ENCODE measurements around the gene DAPK3. TPM values are rescaled to one million over a fixed set of nuclear protein-coding genes. Genes with fewer than 3 reads are reported as not detected.

Gene DAPK3
- total RNA-seq, 1 experiment from 2014 or later = 121 TPM

GRCh38 chr19:3931041-3931440, 39.9 kb downstream of the DAPK3 start:
- no peak for TF ChIP-seq CTCF (conservative IDR thresholded peaks at IDR 0.05)
- H3K9ac ChIP-seq (ENCODE audit: extremely low read depth, insufficient read length, low read length) = no peak overlapping the region
- no peaks in the 10 kb centered on the region for H3K9me3 ChIP-seq (ENCODE audit: control insufficient read depth, low read depth, low read length)
- H3K4me2 ChIP-seq (ENCODE audit: insufficient read depth, insufficient read length, low read length) = no peak overlapping the region
- H3K23me2 ChIP-seq (ENCODE audit: insufficient read length, low read depth, low read length, poor library complexity, severe bottlenecking) = peaks cover 7% of the 10 kb centered on the region
- no peaks in the 10 kb centered on the region for H4K20me1 ChIP-seq (ENCODE audit: control insufficient read depth, insufficient read depth, insufficient read length)
- H3K27me3 ChIP-seq (ENCODE audit: insufficient read depth, low read length) = no peaks in the 10 kb centered on the region
- no peak overlapping the region for H3K4ac ChIP-seq (ENCODE audit: low read depth, low read length)
- H3K23ac ChIP-seq (ENCODE audit: insufficient read length, low read depth, low read length) = no peak overlapping the region
- H3K79me1 ChIP-seq (ENCODE audit: insufficient read depth, low read depth, low read length, poor library complexity, severe bottlenecking) = no peaks in the 10 kb centered on the region
- no peak overlapping the region for H2BK20ac ChIP-seq (ENCODE audit: low read depth, low read length, poor library complexity, severe bottlenecking)
- no peak overlapping the region for H3T11ph ChIP-seq (ENCODE audit: low read length)
- no peak for DNase-seq
- Mint-ChIP-seq H3K9me3 (no peaks in the 10 kb centered on the region), H3K36me3 (ENCODE audit: insufficient read depth in 1 of 3, low read depth in 3 of 3) (no peaks in the 10 kb centered on the region), H3K27me3 (ENCODE audit: low read depth) (peaks cover 3% of the 10 kb centered on the region), H3K4me1 (peaks cover 0 to 3% of the 10 kb centered on the region in 2 experiments; a peak in 1 of 4 replicates), H3K4me3 (no peak overlapping the region), H3K27ac (peak overlapping the region in 2 of 3 experiments; percentile 52 to 66; a peak in 2 of 7 replicates)
- no peak overlapping the region for H2AK5ac ChIP-seq (ENCODE audit: insufficient read length, low read length)
- H3K4me1 ChIP-seq (ENCODE audit: insufficient read depth, low read length) = no peaks in the 10 kb centered on the region
- no peak overlapping the region for H3K14ac ChIP-seq (ENCODE audit: insufficient read depth, low read length)
- no peak overlapping the region for H2AFZ ChIP-seq (ENCODE audit: low read length)
- H2BK120ac ChIP-seq (ENCODE audit: low read depth, low read length, poor library complexity, severe bottlenecking) = no peak overlapping the region
- no CpG with 5 or more reads among the region's 8 CpGs for WGBS (ENCODE audit: extremely low coverage, insufficient read length, low lambda C conversion rate)
- H4K8ac ChIP-seq (replicated peaks; ENCODE audit: insufficient read length, low read depth, low read length) = no peak overlapping the region
- no peak overlapping the region for H2BK12ac ChIP-seq (ENCODE audit: insufficient read length, low read depth, low read length)
- no peak overlapping the region for H2BK5ac ChIP-seq (ENCODE audit: insufficient read length, low read length)
- no peak overlapping the region for H2BK15ac ChIP-seq (ENCODE audit: low read depth, low read length)
- no peak overlapping the region for H4K5ac ChIP-seq (ENCODE audit: insufficient read length, low read depth, low read length)
- H3K27ac ChIP-seq (ENCODE audit: insufficient read length, low read depth, low read length) = no peak overlapping the region
- H3K18ac ChIP-seq (ENCODE audit: insufficient read length, low read depth, low read length) = no peak overlapping the region
- H3K56ac ChIP-seq (ENCODE audit: insufficient read length, low read depth, low read length) = no peak overlapping the region
- H3K79me2 ChIP-seq (ENCODE audit: insufficient read depth, low read length) = no peaks in the 10 kb centered on the region; the same call in 1 of the 2 replicates
- H4K91ac ChIP-seq (ENCODE audit: insufficient read length, low read depth, low read length) = no peak overlapping the region
